HepG2 (cell line): ENCODE measurements around the gene LMOD3.

Source experiments
- CTCF ChIP-seq: sonication (generic); formaldehyde crosslinking; IDR thresholded peaks from 2 replicates; pipeline ENCODE4 v1.5.0; 2020; ENCODE audit warnings: mild to moderate bottlenecking, missing genetic modification reagents, moderate library complexity
- FIP1L1 ChIP-seq: fragments of 200-400 bp; formaldehyde crosslinking; IDR thresholded peaks from 2 replicates; pipeline ENCODE4 v1.6.1; 2018; ENCODE audit warnings: low read depth, mild to moderate bottlenecking, low read length, moderate library complexity, borderline replicate concordance; ENCODE audit not compliant: insufficient read depth
- GABPA ChIP-seq, 2 experiments: IDR thresholded peaks; 2 replicates each; pipeline ENCODE4 v1.6.1; 2011 to 2016; ENCODE audit warnings: low read depth in 2 of 2, low read length in 1 of 2, missing biosample characterization in 1 of 2, missing genetic modification characterization in 1 of 2
- KAT8 ChIP-seq: IDR thresholded peaks from 2 replicates; pipeline ENCODE4 v1.6.1; 2016; ENCODE audit warnings: missing genetic modification reagents, missing compliant biosample characterization
- KLF6 ChIP-seq: IDR thresholded peaks from 2 replicates; pipeline ENCODE4 v1.8.0; 2016; ENCODE audit warnings: missing biosample characterization, missing genetic modification reagents
- NPAS2 ChIP-seq: sonication (generic); formaldehyde crosslinking; IDR thresholded peaks from 2 replicates; pipeline ENCODE4 v1.8.0; 2022; ENCODE audit warnings: mild to moderate bottlenecking, missing genetic modification reagents, borderline replicate concordance
- POLR2A ChIP-seq, 2 experiments: IDR thresholded peaks; 2 replicates each; pipeline ENCODE4 v1.6.1; 2011; ENCODE audit warnings: low read depth in 2 of 2, low read length in 2 of 2, mild to moderate bottlenecking in 1 of 2, moderate library complexity in 1 of 2; ENCODE audit not compliant: insufficient read depth in 1 of 2
- PPARG ChIP-seq: conservative IDR thresholded peaks from 2 replicates; pipeline ENCODE4 v1.6.1; 2016; ENCODE audit warnings: missing biosample characterization, missing genetic modification reagents
- YY1 ChIP-seq: IDR thresholded peaks from 2 replicates; pipeline ENCODE4 v1.6.1; 2011; ENCODE audit warnings: low read length, low read depth, moderate library complexity, mild to moderate bottlenecking; ENCODE audit not compliant: insufficient read depth, insufficient replicate concordance
- ZNF30 ChIP-seq: sonication (generic); formaldehyde crosslinking; IDR thresholded peaks from 2 replicates; pipeline ENCODE4 v1.5.0; 2020; ENCODE audit warnings: mild to moderate bottlenecking, missing genetic modification reagents
- ZNF33A ChIP-seq: sonication (generic); formaldehyde crosslinking; IDR thresholded peaks from 2 replicates; pipeline ENCODE4 v1.5.1; 2020; ENCODE audit warnings: missing genetic modification reagents, mild to moderate bottlenecking, moderate library complexity, borderline replicate concordance
- ZNF512 ChIP-seq: sonication (generic); formaldehyde crosslinking; IDR thresholded peaks from 2 replicates; pipeline ENCODE4 v1.4.0; 2020; ENCODE audit warnings: mild to moderate bottlenecking, missing genetic modification reagents
- ZNF629 ChIP-seq: sonication (generic); formaldehyde crosslinking; conservative IDR thresholded peaks from 2 replicates; pipeline ENCODE4 v1.5.0; 2020; ENCODE audit warnings: missing genetic modification reagents

GRCh38 chr3:69119138-69119537 lies 3.3 kb downstream of the LMOD3 start:
- TF ChIP-seq KLF6 (CRISPR knock-in tag): no peak
- TF ChIP-seq ZNF629 (CRISPR knock-in tag): no peak
- no peak for TF ChIP-seq POLR2A (IDR thresholded peaks at IDR 0.05; ENCODE audit: insufficient read depth in 1 of 2, low read depth in 2 of 2, low read length in 2 of 2)
- no peak for TF ChIP-seq ZNF512 (CRISPR knock-in tag)
- no peak for TF ChIP-seq GABPA (IDR thresholded peaks at IDR 0.05; ENCODE audit: low read depth, low read length)
- TF ChIP-seq GABPA (CRISPR knock-in tag; IDR thresholded peaks at IDR 0.05; ENCODE audit: low read depth): no peak
- TF ChIP-seq ZNF30 (CRISPR knock-in tag): no peak
- no peak for TF ChIP-seq ZNF33A
- TF ChIP-seq FIP1L1: no peak
- no peak for TF ChIP-seq KAT8 (CRISPR knock-in tag)
- TF ChIP-seq NPAS2 (CRISPR knock-in tag): no peak
- TF ChIP-seq PPARG (CRISPR knock-in tag): no peak
- no peak for TF ChIP-seq YY1
- TF ChIP-seq CTCF: no peak
